Measurements from ENCODE around the gene PKN1. TPM values are rescaled to one million over a fixed set of nuclear protein-coding genes. Genes with fewer than 3 reads are reported as not detected.

PKN1 gene
- total and polyA plus RNA-seq, 8 donors = 50.5 to 91.5 (median 64.2) TPM

- no peaks in the 10 kb centered on the region for H3K27me3 ChIP-seq
- TF ChIP-seq, protein P1, sequence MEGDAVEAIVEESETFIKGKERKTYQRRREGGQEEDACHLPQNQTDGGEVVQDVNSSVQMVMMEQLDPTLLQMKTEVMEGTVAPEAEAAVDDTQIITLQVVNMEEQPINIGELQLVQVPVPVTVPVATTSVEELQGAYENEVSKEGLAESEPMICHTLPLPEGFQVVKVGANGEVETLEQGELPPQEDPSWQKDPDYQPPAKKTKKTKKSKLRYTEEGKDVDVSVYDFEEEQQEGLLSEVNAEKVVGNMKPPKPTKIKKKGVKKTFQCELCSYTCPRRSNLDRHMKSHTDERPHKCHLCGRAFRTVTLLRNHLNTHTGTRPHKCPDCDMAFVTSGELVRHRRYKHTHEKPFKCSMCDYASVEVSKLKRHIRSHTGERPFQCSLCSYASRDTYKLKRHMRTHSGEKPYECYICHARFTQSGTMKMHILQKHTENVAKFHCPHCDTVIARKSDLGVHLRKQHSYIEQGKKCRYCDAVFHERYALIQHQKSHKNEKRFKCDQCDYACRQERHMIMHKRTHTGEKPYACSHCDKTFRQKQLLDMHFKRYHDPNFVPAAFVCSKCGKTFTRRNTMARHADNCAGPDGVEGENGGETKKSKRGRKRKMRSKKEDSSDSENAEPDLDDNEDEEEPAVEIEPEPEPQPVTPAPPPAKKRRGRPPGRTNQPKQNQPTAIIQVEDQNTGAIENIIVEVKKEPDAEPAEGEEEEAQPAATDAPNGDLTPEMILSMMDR (IDR thresholded peaks at IDR 0.05) = no peak
- peaks cover under 1 to 1% (median under 1%) of the 10 kb centered on the region in 3 donors for H3K4me1 ChIP-seq
- H3K27ac ChIP-seq = no peak overlapping the region
- ATAC-seq = no peak
- no peaks in the 10 kb centered on the region for H3K36me3 ChIP-seq
- H3K9me3 ChIP-seq = no peaks in the 10 kb centered on the region
- intact Hi-C loops (cut with DNase I) = no loop called here
- no peak for DNase-seq
- no peak overlapping the region for H3K4me3 ChIP-seq
- FAIRE-seq = no peak
- 75 to 79% methylated on average over 10 of the region's 10 CpGs for WGBS, 2 donors
These were observed 44.5 kb downstream of the PKN1 start for GRCh38 chr19:14477418-14478112.

DNA sequence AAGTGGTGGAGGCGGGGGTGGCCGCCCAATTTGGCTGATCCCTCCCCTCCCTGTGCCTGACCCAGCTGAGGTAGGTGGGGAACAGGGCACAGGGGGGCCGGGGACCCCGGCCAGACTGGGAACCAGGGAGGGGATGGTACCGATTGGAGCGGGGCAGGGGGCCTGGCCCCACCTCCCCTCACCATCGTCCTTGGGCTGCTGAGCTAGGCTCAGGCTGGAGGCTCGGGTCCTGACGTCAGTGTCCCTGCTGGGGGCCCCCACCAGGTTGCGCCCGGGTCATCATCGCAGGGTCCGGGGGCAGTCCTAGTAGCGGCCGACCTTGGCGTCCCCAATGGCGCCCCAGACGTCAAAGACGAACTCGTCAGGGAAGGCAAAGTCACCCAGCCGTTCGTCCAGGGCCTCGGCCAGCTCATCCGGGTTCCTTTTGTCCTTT, 45.0 kb downstream of the PKN1 start:
- Histone ChIP-seq H3K27me3 (no peaks in the 10 kb centered on the region), H3K27ac (no peak overlapping the region), H3K4me1 (no peaks in the 10 kb centered on the region), H3K9me3 (no peaks in the 10 kb centered on the region), H3K36me3 (no peaks in the 10 kb centered on the region), H3K4me3 (no peak overlapping the region)
- FAIRE-seq = no peak
- TF ChIP-seq, protein P1 (IDR thresholded peaks at IDR 0.05) = no peak
- DNase-seq = peak in 1 of 6 donors; percentile 70
- intact Hi-C loops (cut with DNase I) = no loop called here
- ATAC-seq = no peak
- WGBS, 2 donors = 85 to 88% methylated on average over 22 to 24 of the region's 24 CpGs

DNA sequence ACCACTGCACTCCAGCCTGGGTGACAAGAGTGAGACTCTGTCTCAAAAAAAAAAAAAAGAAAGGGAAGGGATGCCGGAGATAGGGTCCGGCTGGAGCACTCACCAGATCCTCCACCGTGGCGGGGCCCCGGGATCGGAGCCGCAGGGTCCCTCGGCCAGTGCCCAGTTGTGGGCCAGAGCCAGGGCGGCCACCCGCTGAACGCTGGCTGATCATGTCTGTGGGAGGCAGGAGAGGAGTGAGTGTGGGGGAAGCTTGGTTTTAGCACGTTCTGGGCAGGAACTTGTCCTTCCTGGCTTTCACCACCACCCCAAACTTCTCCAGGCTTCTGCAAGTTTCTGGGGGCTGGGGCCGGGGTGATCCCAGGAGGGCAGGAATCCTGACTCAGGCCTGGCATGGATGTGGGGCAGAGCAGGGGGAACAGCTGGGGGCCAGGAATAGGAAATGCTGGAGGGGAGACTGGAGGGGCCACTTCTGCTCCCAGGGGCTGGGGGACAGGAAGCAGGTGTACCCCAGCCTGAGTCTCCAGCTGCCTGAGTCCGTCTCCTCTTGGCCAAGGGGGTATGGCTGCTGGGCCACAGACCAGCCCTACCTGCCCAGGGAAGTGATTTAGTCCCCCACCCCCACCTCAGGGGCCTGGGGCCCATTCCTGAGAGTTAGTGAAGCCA, 46.3 kb downstream of the PKN1 start:
- Histone ChIP-seq H3K27ac (no peak overlapping the region), H3K27me3 (no peaks in the 10 kb centered on the region), H3K4me1 (no peaks in the 10 kb centered on the region), H3K9me3 (no peaks in the 10 kb centered on the region), H3K4me3 (no peak overlapping the region), H3K36me3 (no peaks in the 10 kb centered on the region)
- intact Hi-C loops (cut with DNase I) = no loop called here
- TF ChIP-seq, protein P1 (IDR thresholded peaks at IDR 0.05) = no peak
- DNase-seq = peak in 1 of 6 donors; percentile 52
- WGBS, 2 donors = 94 to 95% methylated on average over 13 to 14 of the region's 14 CpGs
- no peak for ATAC-seq
- FAIRE-seq = no peak

GRCh38 chr19:14479975-14480699, 47.0 kb downstream of the PKN1 start:
- Histone ChIP-seq H3K27me3 (no peaks in the 10 kb centered on the region), H3K4me3 (no peak overlapping the region), H3K27ac (no peak overlapping the region), H3K9me3 (no peaks in the 10 kb centered on the region), H3K4me1 (no peaks in the 10 kb centered on the region), H3K36me3 (no peaks in the 10 kb centered on the region)
- FAIRE-seq (no peak), DNase-seq (peak in 2 of 6 donors; percentile 76), ATAC-seq (peak in 3 of 4 donors; percentile 36 to 55 (median 37))
- TF ChIP-seq, protein P1 (IDR thresholded peaks at IDR 0.05) = peak; percentile 50 to 77 (median 60)
- 77 to 82% methylated on average over 39 to 43 of the region's 43 CpGs for WGBS, 2 donors
- intact Hi-C loops (cut with DNase I) = no loop called here

All from pancreas (tissue), 10 donors.